ENCODE data around the gene NCK2. TPM values are rescaled to one million over a fixed set of nuclear protein-coding genes. Genes with fewer than 3 reads are reported as not detected.

Gene NCK2
- total and polyA plus RNA-seq, 2 of the 4 experiments (the other 2 are of a cell fraction) = 15.8 to 22.2 TPM

DNA sequence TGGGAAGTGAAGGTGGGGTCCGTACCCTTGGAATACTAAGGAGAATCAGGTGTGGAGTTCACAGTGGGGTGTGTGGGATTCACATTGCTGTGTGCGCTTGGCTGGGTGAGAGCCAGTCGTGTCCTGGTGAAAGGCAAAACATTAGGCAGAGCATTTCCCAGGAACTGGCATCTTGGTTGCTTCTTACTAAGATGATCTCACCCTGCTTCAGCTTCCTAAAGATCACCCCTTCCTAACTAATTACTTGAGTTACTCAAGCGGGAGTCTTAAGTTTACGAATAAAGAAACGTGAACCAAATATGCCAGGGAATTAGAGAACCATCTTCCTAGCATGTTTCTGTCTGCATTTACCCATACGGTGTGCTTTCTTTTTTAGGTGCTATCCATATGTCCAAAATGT, 122.9 kb downstream of the NCK2 start:
- no peak overlapping the region for H2AFZ ChIP-seq (replicated peaks; ENCODE audit: low read length, poor library complexity)
- peak overlapping the region; percentile 59 for H3K4me2 ChIP-seq (ENCODE audit: low read depth, low read length)
- H2BK20ac ChIP-seq (ENCODE audit: low read depth, low read length) = peak overlapping the region; percentile 96
- H3K56ac ChIP-seq (ENCODE audit: extremely low read depth, insufficient read depth, low read length) = no peak overlapping the region; the same call in 1 of the 2 replicates
- H3K79me1 ChIP-seq (ENCODE audit: low read depth in 1 of 2, low read length in 2 of 2) = peaks cover 34 to 78% of the 10 kb centered on the region in 2 experiments
- H3K9me1 ChIP-seq (ENCODE audit: insufficient read depth, low read length) = peaks cover 38% of the 10 kb centered on the region
- intact Hi-C loops (cut with micrococcal nuclease) = loop anchor here (2.0 to 5.0 kb wide), 2 partner anchors 67 to 120 kb away; no protein-coding TSS in a partner anchor
- CTCF ChIA-PET = interaction anchor here (0.7 kb wide), 1 partner anchor 280 kb away, joined by 3 read pairs; no protein-coding TSS in a partner anchor
- no peak overlapping the region for H3K4me3 ChIP-seq (ENCODE audit: insufficient read depth, low read depth, low read length)
- H3K14ac ChIP-seq (replicated peaks; ENCODE audit: low read depth, low read length) = peak overlapping the region; percentile 80
- POLR2A ChIA-PET (ENCODE audit: unreplicated experiment) = no interaction called here
- no peaks in the 10 kb centered on the region for H3K27me3 ChIP-seq (ENCODE audit: control insufficient read depth, insufficient read depth, low read length)
- no peak for ATAC-seq (ENCODE audit: low read depth)
- dilution Hi-C loops (cut with HindIII; ENCODE audit: low sequenced_read_pairs, unreplicated experiment) = no loop called here
- BruUV-seq (replicated peaks) = no TSS peak
- H3K9me3 ChIP-seq (ENCODE audit: control insufficient read depth, insufficient read depth, low read length) = no peaks in the 10 kb centered on the region
- in situ Hi-C loops (cut with MboI; ENCODE audit: low sequenced_read_pairs) = no loop called here
- no peak overlapping the region for H3K9ac ChIP-seq (ENCODE audit: low read depth, low read length)
- peaks cover 2% of the 10 kb centered on the region; the same call in 1 of the 2 replicates for H3K36me3 ChIP-seq (ENCODE audit: control insufficient read depth, insufficient read depth, low read length)
- peak overlapping the region; percentile 96 for H3K4ac ChIP-seq (ENCODE audit: low read depth, low read length)
- peak overlapping the region; percentile 70 for H3K23ac ChIP-seq (ENCODE audit: low read depth, low read length)
- peak overlapping the region; percentile 87; the same call in 2 of the 3 replicates for H2BK15ac ChIP-seq (ENCODE audit: low read depth, low read length)
- no CpG with 5 or more reads among the region's 7 CpGs for WGBS, 2 experiments (ENCODE audit: extremely low coverage in 2 of 2, insufficient read length in 1 of 2)
- peak overlapping the region; percentile 77 for H4K91ac ChIP-seq (ENCODE audit: insufficient read depth, low read depth, low read length)
- peak overlapping the region; percentile 95 for H2AK5ac ChIP-seq (ENCODE audit: low read depth, low read length)
- H3K4me1 ChIP-seq (ENCODE audit: control insufficient read depth, insufficient read depth, low read length) = peaks cover 19% of the 10 kb centered on the region
- DNase-seq = no peak
- peak overlapping the region; percentile 89 for H3K18ac ChIP-seq (ENCODE audit: low read depth, low read length)
- H2BK120ac ChIP-seq (ENCODE audit: low read depth, low read length) = peak overlapping the region; percentile 95
- H3K27ac ChIP-seq (ENCODE audit: insufficient read depth, low read length) = peak overlapping the region; percentile 91; the same call in 1 of the 2 replicates
- H2BK5ac ChIP-seq (ENCODE audit: low read depth, low read length, poor library complexity, severe bottlenecking) = peak overlapping the region; percentile 63
- TF ChIP-seq MXI1 (IDR thresholded peaks at IDR 0.05; ENCODE audit: borderline replicate concordance, low read depth, low read length) (no peak), CEBPB (IDR thresholded peaks at IDR 0.05; ENCODE audit: low read depth, low read length) (no peak), RCOR1 (IDR thresholded peaks at IDR 0.05; ENCODE audit: insufficient replicate concordance, low read length) (no peak), POLR2A (IDR thresholded peaks at IDR 0.05; ENCODE audit: low read depth, low read length) (no peak), MAFK (IDR thresholded peaks at IDR 0.05; ENCODE audit: low read depth, low read length) (no peak), NFE2L2 (IDR thresholded peaks at IDR 0.05; ENCODE audit: low read depth, low read length) (no peak), RFX5 (IDR thresholded peaks at IDR 0.05; ENCODE audit: low read depth, low read length) (no peak), FOS (IDR thresholded peaks at IDR 0.05; ENCODE audit: low read depth, low read length) (no peak), BHLHE40 (IDR thresholded peaks at IDR 0.05; ENCODE audit: low read depth, low read length) (no peak), MAZ (IDR thresholded peaks at IDR 0.05; ENCODE audit: borderline replicate concordance, low read depth, low read length) (no peak)
- peak overlapping the region; percentile 6 to 42; a peak in 2 of 4 replicates for H4K8ac ChIP-seq (ENCODE audit: low read depth in 2 of 2, low read length in 2 of 2)
- peaks cover 18% of the 10 kb centered on the region for H4K20me1 ChIP-seq (ENCODE audit: insufficient read depth, low read length)
- H2AK9ac ChIP-seq (replicated peaks; ENCODE audit: low read depth, low read length, poor library complexity) = peak overlapping the region; percentile 83
- peak overlapping the region; percentile 77 for H4K5ac ChIP-seq (ENCODE audit: low read depth, low read length)

All from IMR-90 (cell line).